MCF 10A (cell line): ENCODE measurements around the gene USP7. TPM values are rescaled to one million over a fixed set of nuclear protein-coding genes. Genes with fewer than 3 reads are reported as not detected.
A peak's percentile ranks its signal among the peaks of the same experiment; 100 is the strongest.

Source experiments
- BruUV-seq: library from RNA; stranded (reverse); fragments of 400-500 nt; replicated peaks from 2 replicates; lab custom pipeline; 2021; lab: Mats Ljungman, UMichigan
- CTCF ChIA-PET: fragments of 300-600 bp; sonication (Branson Sonifier 250); formaldehyde crosslinking; extraction: SDS; loops from one replicate; lab custom pipeline; 2021; ENCODE audit warnings: antibody characterized with exemption, inconsistent platforms; lab: Yijun Ruan, JAX
- POLR2A ChIA-PET: fragments of 300-600, 350-650 bp; sonication (Branson Sonifier 250); formaldehyde crosslinking; extraction: SDS; loops from one replicate; lab custom pipeline; 2020; ENCODE audit warnings: antibody characterized with exemption, inconsistent platforms; lab: Yijun Ruan, JAX
- DNase-seq: peaks from one replicate; pipeline ENCODE4 v3.0.0-alpha.2; 2018; ENCODE audit not compliant: unreplicated experiment
- H3K27ac Mint-ChIP-seq: one replicate; pipeline ENCODE4 v1.8.0; 2022; ENCODE audit warnings: mild to moderate bottlenecking, low read depth, mixed read lengths; ENCODE audit not compliant: unreplicated experiment
- H3K27me3 Mint-ChIP-seq: one replicate; pipeline ENCODE4 v1.8.0; 2022; ENCODE audit warnings: mixed read lengths; ENCODE audit not compliant: insufficient read depth, unreplicated experiment
- H3K36me3 Mint-ChIP-seq: one replicate; pipeline ENCODE4 v1.8.0; 2022; ENCODE audit warnings: mild to moderate bottlenecking, moderate library complexity, mixed read lengths; ENCODE audit not compliant: insufficient read depth, unreplicated experiment
- H3K4me1 Mint-ChIP-seq: one replicate; pipeline ENCODE4 v1.8.0; 2022; ENCODE audit warnings: mixed read lengths; ENCODE audit not compliant: insufficient read depth, unreplicated experiment
- H3K4me3 Mint-ChIP-seq: one replicate; pipeline ENCODE4 v1.8.0; 2022; ENCODE audit warnings: mild to moderate bottlenecking, moderate library complexity, mixed read lengths; ENCODE audit not compliant: unreplicated experiment
- H3K9me3 Mint-ChIP-seq: one replicate; pipeline ENCODE4 v1.8.0; 2022; ENCODE audit warnings: mixed read lengths; ENCODE audit not compliant: unreplicated experiment
- CTCF ChIP-seq: fragments of 200-600 bp; IDR thresholded peaks from one replicate; pipeline ENCODE4 v1.8.0; 2022; ENCODE audit warnings: antibody characterized with exemption, mild to moderate bottlenecking; ENCODE audit not compliant: unreplicated experiment
- intact Hi-C: fragments of 100-400 bp; cut with micrococcal nuclease; formaldehyde crosslinking; loops from 2 replicates; pipeline ENCODE4 v1.14.1; 2022
- total RNA-seq: library from RNA; stranded (reverse); gene quantifications from 2 replicates; pipeline ENCODE4 v1.2.3, GENCODE V29; 2022

The USP7 gene
- total RNA-seq, 1 experiment from 2014 or later = 108 TPM

- Mint-ChIP-seq H3K27ac (no peak overlapping the region), H3K4me3 (no peak overlapping the region), H3K4me1 (no peaks in the 10 kb centered on the region), H3K27me3 (no peaks in the 10 kb centered on the region), H3K9me3 (no peaks in the 10 kb centered on the region), H3K36me3 (peaks cover 97% of the 10 kb centered on the region)
- intact Hi-C loops = no loop called here
- ChIA-PET CTCF (interaction anchor here (0.6 to 1.2 kb wide), 3 partner anchors 16 to 38 kb away, joined by 3 to 6 read pairs (median 4); no protein-coding TSS in a partner anchor), POLR2A (no interaction called here)
- no peak for DNase-seq
- TF ChIP-seq CTCF = no peak
- BruUV-seq = no TSS peak
Observed at GRCh38 chr16:8898660-8899318, 64.9 kb downstream of the USP7 start.

GRCh38 chr16:8894736-8895334 is 68.9 kb downstream of the USP7 start:
- intact Hi-C loops = no loop called here
- Mint-ChIP-seq H3K4me3 (no peak overlapping the region), H3K36me3 (peaks cover 95% of the 10 kb centered on the region), H3K27me3 (no peaks in the 10 kb centered on the region), H3K4me1 (no peaks in the 10 kb centered on the region), H3K27ac (no peak overlapping the region), H3K9me3 (no peaks in the 10 kb centered on the region)
- ChIA-PET CTCF (interaction anchor here (0.7 to 7.8 kb wide), 4 partner anchors 11 to 232 kb away, joined by 3 to 56 read pairs (median 6); partner anchors contain the start of gene LITAFD), POLR2A (no interaction called here)
- TF ChIP-seq CTCF = no peak
- no peak for DNase-seq
- no TSS peak for BruUV-seq

GRCh38 chr16:8893976-8894690 is 69.6 kb downstream of the USP7 start:
- no peak for DNase-seq
- H3K27ac Mint-ChIP-seq = no peak overlapping the region
- TF ChIP-seq CTCF = no peak
- intact Hi-C loops = no loop called here
- no peaks in the 10 kb centered on the region for H3K4me1 Mint-ChIP-seq
- no peaks in the 10 kb centered on the region for H3K27me3 Mint-ChIP-seq
- peaks cover 88% of the 10 kb centered on the region for H3K36me3 Mint-ChIP-seq
- BruUV-seq = no TSS peak
- H3K9me3 Mint-ChIP-seq = no peaks in the 10 kb centered on the region
- H3K4me3 Mint-ChIP-seq = no peak overlapping the region
- ChIA-PET POLR2A (no interaction called here), CTCF (interaction anchor here (0.9 to 7.8 kb wide), 2 partner anchors 9 to 15 kb away, joined by 3 to 56 read pairs; partner anchors contain the start of gene LITAFD)

- POLR2A ChIA-PET = no interaction called here
- no peak overlapping the region for H3K4me3 Mint-ChIP-seq
- CTCF ChIA-PET = interaction anchor here (0.9 to 7.8 kb wide), 3 partner anchors 9 to 43 kb away, joined by 3 to 56 read pairs (median 3); partner anchors contain the start of gene LITAFD
- no peak for DNase-seq
- no peak overlapping the region for H3K27ac Mint-ChIP-seq
- no peaks in the 10 kb centered on the region for H3K4me1 Mint-ChIP-seq
- H3K36me3 Mint-ChIP-seq = peaks cover 80% of the 10 kb centered on the region
- H3K27me3 Mint-ChIP-seq = no peaks in the 10 kb centered on the region
- TF ChIP-seq CTCF = no peak
- TSS peak; percentile 32 for BruUV-seq
- intact Hi-C loops = no loop called here
- no peaks in the 10 kb centered on the region for H3K9me3 Mint-ChIP-seq
Observed at GRCh38 chr16:8893426-8893825, 70.3 kb downstream of the USP7 start.
